ENCODE results near the gene DGKD. TPM values are rescaled to one million over a fixed set of nuclear protein-coding genes. Genes with fewer than 3 reads are reported as not detected.

The DGKD gene
- total and polyA plus RNA-seq, 10 of the 15 experiments (the other 5 are each of a cell fraction or from before 2014, with no cell fraction given) = 2.7 to 81.9 (median 27.0) TPM

- Histone ChIP-seq H3K27ac (ENCODE audit: control insufficient read depth, insufficient read depth) (no peak overlapping the region), H3K79me2 (ENCODE audit: control insufficient read depth, insufficient read depth, low read length) (no peaks in the 10 kb centered on the region), H3K4me2 (ENCODE audit: control insufficient read depth, insufficient read depth) (no peak overlapping the region), H4K20me1 (ENCODE audit: control insufficient read depth, insufficient read depth) (no peaks in the 10 kb centered on the region), H3K27me3 (replicated peaks in 1 of 2; ENCODE audit: control insufficient read depth in 2 of 2, insufficient read depth in 2 of 2, low read length in 1 of 2) (no peaks in the 10 kb centered on the region; a peak in 1 of 4 replicates), H3K4me3 (no peak overlapping the region), H3K4me1 (ENCODE audit: control insufficient read depth, insufficient read depth, low read length) (no peaks in the 10 kb centered on the region), H3K9ac (ENCODE audit: control insufficient read depth, insufficient read depth, low read length) (no peak overlapping the region), H3K9me3 (replicated peaks; ENCODE audit: control insufficient read depth, insufficient read depth, low read length) (no peaks in the 10 kb centered on the region), H2AFZ (ENCODE audit: control insufficient read depth, low read depth, low read length) (no peak overlapping the region), H3K36me3 (ENCODE audit: control insufficient read depth in 2 of 2, insufficient read depth in 2 of 2, low read length in 1 of 2) (no peaks in the 10 kb centered on the region)
- ChIA-PET POLR2A (no interaction called here), CTCF (interaction anchor here (1.5 to 1.6 kb wide), 2 partner anchors 11 to 13 kb away, joined by 5 to 7 read pairs; partner anchors contain the start of gene DGKD), RAD21 (ENCODE audit: unreplicated experiment) (no interaction called here), SMC1A (ENCODE audit: uncharacterized antibody, unreplicated experiment) (interaction anchor here (1.4 kb wide), 1 partner anchor 15 kb away, joined by 5 read pairs; no protein-coding TSS in a partner anchor)
- ATAC-seq = no peak
- DNase-seq (ENCODE audit: low read depth, low spot score) = no peak
- whole genome bisulfite sequencing (ENCODE audit: insufficient coverage, insufficient replicate concordance, low lambda C conversion rate, missing lambda C conversion rate) = 77% methylated on average over 15 of the region's 15 CpGs
- no peak for FAIRE-seq
- intact Hi-C loops (cut with micrococcal nuclease; ENCODE audit: unreplicated experiment) (no loop called here), in situ Hi-C loops (cut with MboI) (no loop called here)
- TF ChIP-seq TBL1XR1 (IDR thresholded peaks at IDR 0.05; ENCODE audit: low read depth, low read length) (no peak), RFX5 (IDR thresholded peaks at IDR 0.05; ENCODE audit: low read depth, low read length) (no peak), CUX1 (IDR thresholded peaks at IDR 0.05; ENCODE audit: insufficient replicate concordance, low read depth, low read length) (no peak), MTA2 (IDR thresholded peaks at IDR 0.05; ENCODE audit: low read depth) (no peak)
- BruUV-seq (replicated peaks) = no TSS peak
These were observed 11.1 kb upstream of the DGKD start for GRCh38 chr2:233343171-233343705.
